Neural cell (in vitro differentiated cells): ENCODE results near the gene ARHGAP24. TPM values are rescaled to one million over a fixed set of nuclear protein-coding genes. Genes with fewer than 3 reads are reported as not detected.

Experiments used
- H2AFZ ChIP-seq: fragments of 200-600, 300-800 bp; sonication (generic), shearing (Covaris generic); 2 replicates; pipeline ENCODE4 v1.6.0; 2014; ENCODE audit warnings: low read depth, mild to moderate bottlenecking, antibody characterized with exemption, low read length, moderate library complexity
- H3F3A ChIP-seq: fragments of 200-600 bp; shearing (Covaris generic); 2 replicates; pipeline ENCODE4 v1.6.1; 2016; ENCODE audit warnings: mild to moderate bottlenecking, moderate library complexity, mixed read lengths, antibody characterized with exemption, low read length; ENCODE audit not compliant: insufficient read depth, poor library complexity, severe bottlenecking
- H3K27ac ChIP-seq: fragments of 200-600, 300-800 bp; sonication (generic), shearing (Covaris generic); 2 replicates; pipeline ENCODE4 v1.5.1; 2014; ENCODE audit warnings: mild to moderate bottlenecking, low read length, moderate library complexity
- H3K27me3 ChIP-seq: fragments of 300-800, 200-600 bp; sonication (generic), shearing (Covaris generic); 2 replicates; pipeline ENCODE4 v1.6.0; 2014; ENCODE audit warnings: mild to moderate bottlenecking, low read depth, low read length, moderate library complexity; ENCODE audit not compliant: insufficient read depth
- H3K36me3 ChIP-seq: fragments of 300-800, 200-600 bp; sonication (generic), shearing (Covaris generic); 2 replicates; pipeline ENCODE4 v1.5.1; 2014; ENCODE audit warnings: mild to moderate bottlenecking, antibody characterized with exemption, low read length, moderate library complexity; ENCODE audit not compliant: insufficient read depth
- H3K4me2 ChIP-seq: fragments of 300-800, 200-600 bp; sonication (generic), shearing (Covaris generic); 2 replicates; pipeline ENCODE4 v1.6.0; 2014; ENCODE audit warnings: mild to moderate bottlenecking, low read length
- H3K4me3 ChIP-seq: fragments of 300-800, 200-600 bp; sonication (generic), shearing (Covaris generic); 2 replicates; pipeline ENCODE4 v1.5.1; 2014; ENCODE audit warnings: mild to moderate bottlenecking, low read length, moderate library complexity
- H3K79me2 ChIP-seq: fragments of 200-600 bp; shearing (Covaris generic); replicated peaks from 2 replicates; pipeline ENCODE4 v1.6.0; 2014; ENCODE audit warnings: mild to moderate bottlenecking, low read length, moderate library complexity; ENCODE audit not compliant: insufficient read depth
- H3K9ac ChIP-seq: fragments of 300-800, 200-600 bp; sonication (generic), shearing (Covaris generic); 2 replicates; pipeline ENCODE4 v1.6.1; 2016; ENCODE audit warnings: mild to moderate bottlenecking, low read length, mixed read lengths
- H3K9me2 ChIP-seq: fragments of 200-600 bp; shearing (Covaris generic); 2 replicates; pipeline ENCODE4 v1.6.1; 2016; ENCODE audit warnings: mild to moderate bottlenecking, low read length, mixed read lengths; ENCODE audit not compliant: insufficient read depth
- H3K9me3 ChIP-seq: fragments of 200-600, 300-800 bp; sonication (generic), shearing (Covaris generic); 2 replicates; pipeline ENCODE4 v1.6.1; 2016; ENCODE audit warnings: mild to moderate bottlenecking, mixed run types, low read length, moderate library complexity, mixed read lengths
- H4K20me1 ChIP-seq: fragments of 200-600 bp; shearing (Covaris generic); 2 replicates; pipeline ENCODE4 v1.6.1; 2016; ENCODE audit warnings: mild to moderate bottlenecking, mixed run types; ENCODE audit not compliant: insufficient read depth
- EP300 ChIP-seq: fragments of 450-650 bp; conservative IDR thresholded peaks from 2 replicates; pipeline ENCODE4 v1.6.1; 2014; ENCODE audit warnings: antibody characterized with exemption, mild to moderate bottlenecking, moderate library complexity; ENCODE audit not compliant: poor library complexity, severe bottlenecking
- EZH2 ChIP-seq: fragments of 200-600, 300-800 bp; shearing (Covaris generic), sonication (generic); IDR thresholded peaks from 2 replicates; pipeline ENCODE4 v1.6.1; 2014; ENCODE audit warnings: antibody characterized with exemption, low read length, borderline replicate concordance, mild to moderate bottlenecking; ENCODE audit not compliant: insufficient read depth, poor library complexity, severe bottlenecking
- MXI1 ChIP-seq: fragments of 450-650 bp; conservative IDR thresholded peaks from 2 replicates; pipeline ENCODE4 v1.6.1; 2014; ENCODE audit warnings: antibody characterized with exemption, mild to moderate bottlenecking; ENCODE audit not compliant: poor library complexity, severe bottlenecking
- POLR2AphosphoS5 ChIP-seq: IDR thresholded peaks from 2 replicates; pipeline ENCODE4 v1.6.1; 2012
- RAD21 ChIP-seq: fragments of 450-650 bp; conservative IDR thresholded peaks from 2 replicates; pipeline ENCODE4 v1.6.1; 2014; ENCODE audit warnings: antibody characterized with exemption, mild to moderate bottlenecking, moderate library complexity
- SMC3 ChIP-seq: fragments of 450-650 bp; conservative IDR thresholded peaks from 2 replicates; pipeline ENCODE4 v1.6.1; 2014; ENCODE audit warnings: antibody characterized with exemption, mild to moderate bottlenecking, moderate library complexity; ENCODE audit not compliant: poor library complexity
- TAF1 ChIP-seq: IDR thresholded peaks from 2 replicates; pipeline ENCODE4 v1.6.1; 2012; ENCODE audit warnings: low read depth
- polyA plus RNA-seq: library from polyadenylated mRNA; depleted of rRNA; stranded (reverse); fragments of >200 nt; gene quantifications from 2 replicates; pipeline ENCODE4 v1.2.3, GENCODE V29; 2014
- TF ChIP-seq, protein P1 (sequence below): IDR thresholded peaks from 2 replicates; pipeline ENCODE4 v1.6.1; 2012; ENCODE audit warnings: borderline replicate concordance
- TF ChIP-seq, protein P2 (sequence below): fragments of 450-650 bp; IDR thresholded peaks from 2 replicates; pipeline ENCODE4 v1.5.1; 2014; ENCODE audit warnings: antibody characterized with exemption, mild to moderate bottlenecking, moderate library complexity; ENCODE audit not compliant: poor library complexity, severe bottlenecking

The ARHGAP24 gene
- polyA plus RNA-seq, 1 donor from 2014 or later = 2.9 TPM

DNA sequence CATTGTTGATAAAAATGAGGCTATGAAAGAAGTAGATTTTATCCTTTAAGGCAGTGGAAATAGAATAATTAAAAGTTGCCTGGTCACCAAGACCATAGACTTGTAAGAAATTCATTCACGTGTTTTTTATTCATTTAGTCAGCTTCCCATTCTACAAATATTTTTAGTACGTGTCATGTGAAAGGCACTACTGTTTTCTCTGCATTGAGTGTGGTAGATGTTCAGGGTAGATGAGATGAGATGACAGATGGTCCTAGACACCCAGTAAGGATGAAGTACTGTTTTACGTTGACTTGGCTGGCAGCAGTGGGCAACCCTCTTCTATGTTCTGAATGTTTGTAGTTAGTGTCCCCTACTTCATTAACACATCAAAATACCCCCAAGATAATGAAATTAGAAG is 228.1 kb downstream of the ARHGAP24 start:
- no peaks in the 10 kb centered on the region for H4K20me1 ChIP-seq
- H3K27ac ChIP-seq = no peak overlapping the region
- no peak overlapping the region for H3K4me2 ChIP-seq

DNA sequence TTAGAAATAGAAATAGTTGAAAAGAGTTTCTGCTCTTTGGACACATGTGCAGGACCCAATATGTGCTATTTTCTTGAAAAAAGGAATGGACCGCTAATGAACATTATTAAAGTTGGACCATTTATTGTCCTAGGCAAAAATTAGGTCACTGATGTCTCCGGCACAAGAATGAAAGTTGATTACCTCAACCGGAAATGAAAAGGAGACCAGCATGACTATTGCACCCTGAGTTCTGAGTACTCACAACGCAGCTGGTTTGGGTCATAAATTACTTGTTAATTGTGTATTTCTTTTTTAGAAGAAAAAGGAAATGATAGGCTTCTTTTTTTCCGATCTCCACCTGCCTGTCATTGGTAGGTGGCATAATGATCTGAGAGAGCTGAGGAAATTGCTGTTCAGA is 232.7 kb downstream of the ARHGAP24 start:
- H2AFZ ChIP-seq = no peak overlapping the region
- no peaks in the 10 kb centered on the region for H3K79me2 ChIP-seq
- H3K27ac ChIP-seq = no peak overlapping the region
- no peak overlapping the region for H3K4me3 ChIP-seq
- no peaks in the 10 kb centered on the region for H3K9me3 ChIP-seq
- no peak overlapping the region for H3K9ac ChIP-seq
- no peaks in the 10 kb centered on the region for H3K36me3 ChIP-seq
- TF ChIP-seq, protein P1, sequence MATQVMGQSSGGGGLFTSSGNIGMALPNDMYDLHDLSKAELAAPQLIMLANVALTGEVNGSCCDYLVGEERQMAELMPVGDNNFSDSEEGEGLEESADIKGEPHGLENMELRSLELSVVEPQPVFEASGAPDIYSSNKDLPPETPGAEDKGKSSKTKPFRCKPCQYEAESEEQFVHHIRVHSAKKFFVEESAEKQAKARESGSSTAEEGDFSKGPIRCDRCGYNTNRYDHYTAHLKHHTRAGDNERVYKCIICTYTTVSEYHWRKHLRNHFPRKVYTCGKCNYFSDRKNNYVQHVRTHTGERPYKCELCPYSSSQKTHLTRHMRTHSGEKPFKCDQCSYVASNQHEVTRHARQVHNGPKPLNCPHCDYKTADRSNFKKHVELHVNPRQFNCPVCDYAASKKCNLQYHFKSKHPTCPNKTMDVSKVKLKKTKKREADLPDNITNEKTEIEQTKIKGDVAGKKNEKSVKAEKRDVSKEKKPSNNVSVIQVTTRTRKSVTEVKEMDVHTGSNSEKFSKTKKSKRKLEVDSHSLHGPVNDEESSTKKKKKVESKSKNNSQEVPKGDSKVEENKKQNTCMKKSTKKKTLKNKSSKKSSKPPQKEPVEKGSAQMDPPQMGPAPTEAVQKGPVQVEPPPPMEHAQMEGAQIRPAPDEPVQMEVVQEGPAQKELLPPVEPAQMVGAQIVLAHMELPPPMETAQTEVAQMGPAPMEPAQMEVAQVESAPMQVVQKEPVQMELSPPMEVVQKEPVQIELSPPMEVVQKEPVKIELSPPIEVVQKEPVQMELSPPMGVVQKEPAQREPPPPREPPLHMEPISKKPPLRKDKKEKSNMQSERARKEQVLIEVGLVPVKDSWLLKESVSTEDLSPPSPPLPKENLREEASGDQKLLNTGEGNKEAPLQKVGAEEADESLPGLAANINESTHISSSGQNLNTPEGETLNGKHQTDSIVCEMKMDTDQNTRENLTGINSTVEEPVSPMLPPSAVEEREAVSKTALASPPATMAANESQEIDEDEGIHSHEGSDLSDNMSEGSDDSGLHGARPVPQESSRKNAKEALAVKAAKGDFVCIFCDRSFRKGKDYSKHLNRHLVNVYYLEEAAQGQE = no peak
- TF ChIP-seq POLR2AphosphoS5 (no peak), RAD21 (no peak), TAF1 (no peak), SMC3 (no peak), MXI1 (no peak), EP300 (no peak), EZH2 (no peak)
- TF ChIP-seq, protein P2, sequence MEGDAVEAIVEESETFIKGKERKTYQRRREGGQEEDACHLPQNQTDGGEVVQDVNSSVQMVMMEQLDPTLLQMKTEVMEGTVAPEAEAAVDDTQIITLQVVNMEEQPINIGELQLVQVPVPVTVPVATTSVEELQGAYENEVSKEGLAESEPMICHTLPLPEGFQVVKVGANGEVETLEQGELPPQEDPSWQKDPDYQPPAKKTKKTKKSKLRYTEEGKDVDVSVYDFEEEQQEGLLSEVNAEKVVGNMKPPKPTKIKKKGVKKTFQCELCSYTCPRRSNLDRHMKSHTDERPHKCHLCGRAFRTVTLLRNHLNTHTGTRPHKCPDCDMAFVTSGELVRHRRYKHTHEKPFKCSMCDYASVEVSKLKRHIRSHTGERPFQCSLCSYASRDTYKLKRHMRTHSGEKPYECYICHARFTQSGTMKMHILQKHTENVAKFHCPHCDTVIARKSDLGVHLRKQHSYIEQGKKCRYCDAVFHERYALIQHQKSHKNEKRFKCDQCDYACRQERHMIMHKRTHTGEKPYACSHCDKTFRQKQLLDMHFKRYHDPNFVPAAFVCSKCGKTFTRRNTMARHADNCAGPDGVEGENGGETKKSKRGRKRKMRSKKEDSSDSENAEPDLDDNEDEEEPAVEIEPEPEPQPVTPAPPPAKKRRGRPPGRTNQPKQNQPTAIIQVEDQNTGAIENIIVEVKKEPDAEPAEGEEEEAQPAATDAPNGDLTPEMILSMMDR = no peak
- no peaks in the 10 kb centered on the region for H3K27me3 ChIP-seq
- H3K4me2 ChIP-seq = no peak overlapping the region
- no peaks in the 10 kb centered on the region for H4K20me1 ChIP-seq
- no peaks in the 10 kb centered on the region for H3K9me2 ChIP-seq
- no peaks in the 10 kb centered on the region for H3F3A ChIP-seq

More for the DNA sequence above, 228.1 kb downstream of the ARHGAP24 start:
- Histone ChIP-seq H3K36me3 (no peaks in the 10 kb centered on the region), H3K79me2 (no peaks in the 10 kb centered on the region), H2AFZ (no peak overlapping the region), H3F3A (no peaks in the 10 kb centered on the region), H3K9ac (no peak overlapping the region), H3K9me2 (no peaks in the 10 kb centered on the region), H3K9me3 (no peaks in the 10 kb centered on the region), H3K4me3 (no peak overlapping the region), H3K27me3 (no peaks in the 10 kb centered on the region)
- TF ChIP-seq, protein P2 = no peak
- no peak for TF ChIP-seq EZH2
- no peak for TF ChIP-seq TAF1
- TF ChIP-seq, protein P1 = no peak
- TF ChIP-seq MXI1 = no peak
- TF ChIP-seq RAD21 = no peak
- TF ChIP-seq SMC3 = no peak
- TF ChIP-seq EP300 = no peak
- no peak for TF ChIP-seq POLR2AphosphoS5
